Natural killer cell (primary cell): Measurements from ENCODE around the gene FAM187B. TPM values are rescaled to one million over a fixed set of nuclear protein-coding genes. Genes with fewer than 3 reads are reported as not detected.
A peak's percentile ranks its signal among the peaks of the same experiment; 100 is the strongest.

Experiments used
- ATAC-seq, 3 donors: fragments of 150-1000 bp in 2 of 3; fragments of 200-7000 bp in 1 of 3; cut with Tn5 transposase; 1 replicate in 1 of 3; 2 replicates in 2 of 3; pipeline ENCODE4 v1.10.0; 2021; ENCODE audit warnings: mild to moderate bottlenecking in 2 of 3, moderate library complexity in 2 of 3
- DNase-seq, 2 donors: peaks; one replicate each; pipeline versions ENCODE4 v3.0.0 to v3.0.0-alpha.2; 2013 to 2021; ENCODE audit warnings: mixed read lengths in 1 of 2
- H3K27ac ChIP-seq: one replicate; pipeline ENCODE4 v1.5.1; 2013; ENCODE audit warnings: mild to moderate bottlenecking, low read length
- H3K27me3 ChIP-seq: one replicate; pipeline ENCODE4 v1.6.1; 2013; ENCODE audit warnings: low read length; ENCODE audit not compliant: control insufficient read depth, insufficient read depth
- H3K36me3 ChIP-seq: one replicate; pipeline ENCODE4 v1.6.1; 2013; ENCODE audit warnings: low read length; ENCODE audit not compliant: control insufficient read depth, insufficient read depth
- H3K4me1 ChIP-seq: one replicate; pipeline ENCODE4 v1.6.1; 2013; ENCODE audit warnings: low read length; ENCODE audit not compliant: control insufficient read depth, insufficient read depth
- H3K4me3 ChIP-seq: one replicate; pipeline ENCODE4 v1.5.1; 2013; ENCODE audit warnings: low read length
- H3K9me3 ChIP-seq: one replicate; pipeline ENCODE4 v1.6.1; 2013; ENCODE audit warnings: low read length; ENCODE audit not compliant: control insufficient read depth, insufficient read depth
- H3K27ac Mint-ChIP-seq, 2 donors: one replicate each; pipeline ENCODE4 v1.8.0; 2022; ENCODE audit warnings: mild to moderate bottlenecking in 2 of 2, mixed read lengths in 2 of 2, moderate library complexity in 1 of 2
- H3K27me3 Mint-ChIP-seq, 2 donors: one replicate each; pipeline ENCODE4 v1.8.0; 2022; ENCODE audit warnings: low read depth in 2 of 2, mixed read lengths in 2 of 2
- H3K36me3 Mint-ChIP-seq: one replicate; pipeline ENCODE4 v1.8.0; 2022; ENCODE audit warnings: mixed read lengths
- H3K4me1 Mint-ChIP-seq, 2 donors: one replicate each; pipeline ENCODE4 v1.8.0; 2022; ENCODE audit warnings: mixed read lengths in 2 of 2
- H3K4me3 Mint-ChIP-seq: one replicate; pipeline ENCODE4 v1.8.0; 2022; ENCODE audit warnings: mild to moderate bottlenecking, moderate library complexity, mixed read lengths
- H3K9me3 Mint-ChIP-seq, 2 donors: one replicate each; pipeline ENCODE4 v1.8.0; 2022; ENCODE audit warnings: mixed read lengths in 2 of 2
- WGBS: methylation state at CpG from one replicate; pipeline ENCODE4 v1.1.7; 2013; ENCODE audit warnings: missing lambda C conversion rate; ENCODE audit not compliant: insufficient coverage; 5-methylcytosine and 5-hydroxymethylcytosine counted together
- intact Hi-C: fragments of 100-400 bp; cut with micrococcal nuclease; formaldehyde crosslinking; loops from one replicate; pipeline ENCODE4 v1.14.2; 2022
- total RNA-seq, 4 donors: library from RNA; stranded (reverse); fragments of 120-200 nt in 1 of 4; gene quantifications; one replicate each; pipeline versions ENCODE4 v1.2.3 to v1.2.4, GENCODE V29; 2013 to 2022
- TF ChIP-seq, protein P1 (sequence below): fragments of 200-600 bp; IDR thresholded peaks from one replicate; pipeline ENCODE4 v1.8.0; 2022; ENCODE audit warnings: antibody characterized with exemption

FAM187B gene
- total RNA-seq, 3 donors from 2014 or later (not counting 1 experiment from before 2014, with no cell fraction given), result not detected

- intact Hi-C loops, result loop anchor here (5.0 to 10.0 kb wide), 2 partner anchors 111 to 196 kb away; no protein-coding TSS in a partner anchor
- no peaks in the 10 kb centered on the region for H3K9me3 Mint-ChIP-seq
- H3K4me1 Mint-ChIP-seq, result peaks cover 27 to 58% of the 10 kb centered on the region in 2 donors
- H3K27ac ChIP-seq, result peak within 1 kb of the TSS; percentile 93
- H3K4me1 ChIP-seq, result peaks cover 67% of the 10 kb centered on the region
- peak within 1 kb of the TSS; percentile 88 for H3K4me3 ChIP-seq
- WGBS, result under 1% methylated on average over 105 of the region's 126 CpGs
- no peaks in the 10 kb centered on the region for H3K27me3 ChIP-seq
- H3K9me3 ChIP-seq, result no peaks in the 10 kb centered on the region
- peak within 1 kb of the TSS; percentile 90 to 96 for H3K27ac Mint-ChIP-seq
- H3K27me3 Mint-ChIP-seq, result no peaks in the 10 kb centered on the region
- no peaks in the 10 kb centered on the region for H3K36me3 Mint-ChIP-seq
- TF ChIP-seq, protein P1, sequence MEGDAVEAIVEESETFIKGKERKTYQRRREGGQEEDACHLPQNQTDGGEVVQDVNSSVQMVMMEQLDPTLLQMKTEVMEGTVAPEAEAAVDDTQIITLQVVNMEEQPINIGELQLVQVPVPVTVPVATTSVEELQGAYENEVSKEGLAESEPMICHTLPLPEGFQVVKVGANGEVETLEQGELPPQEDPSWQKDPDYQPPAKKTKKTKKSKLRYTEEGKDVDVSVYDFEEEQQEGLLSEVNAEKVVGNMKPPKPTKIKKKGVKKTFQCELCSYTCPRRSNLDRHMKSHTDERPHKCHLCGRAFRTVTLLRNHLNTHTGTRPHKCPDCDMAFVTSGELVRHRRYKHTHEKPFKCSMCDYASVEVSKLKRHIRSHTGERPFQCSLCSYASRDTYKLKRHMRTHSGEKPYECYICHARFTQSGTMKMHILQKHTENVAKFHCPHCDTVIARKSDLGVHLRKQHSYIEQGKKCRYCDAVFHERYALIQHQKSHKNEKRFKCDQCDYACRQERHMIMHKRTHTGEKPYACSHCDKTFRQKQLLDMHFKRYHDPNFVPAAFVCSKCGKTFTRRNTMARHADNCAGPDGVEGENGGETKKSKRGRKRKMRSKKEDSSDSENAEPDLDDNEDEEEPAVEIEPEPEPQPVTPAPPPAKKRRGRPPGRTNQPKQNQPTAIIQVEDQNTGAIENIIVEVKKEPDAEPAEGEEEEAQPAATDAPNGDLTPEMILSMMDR, result no peak
- H3K4me3 Mint-ChIP-seq, result peak within 1 kb of the TSS; percentile 97
- DNase-seq, result peak; percentile 66 to 80
- H3K36me3 ChIP-seq, result peaks cover 29% of the 10 kb centered on the region
- peak; percentile 25 to 53 (median 52) for ATAC-seq
These were observed 40.2 kb upstream of the FAM187B start, which contains the start of gene USF2 for GRCh38 chr19:35268536-35269437. Gene USF2 (plus strand): TSS chr19:35268962. CDS start chr19:35269102, 140 bp downstream.

DNA sequence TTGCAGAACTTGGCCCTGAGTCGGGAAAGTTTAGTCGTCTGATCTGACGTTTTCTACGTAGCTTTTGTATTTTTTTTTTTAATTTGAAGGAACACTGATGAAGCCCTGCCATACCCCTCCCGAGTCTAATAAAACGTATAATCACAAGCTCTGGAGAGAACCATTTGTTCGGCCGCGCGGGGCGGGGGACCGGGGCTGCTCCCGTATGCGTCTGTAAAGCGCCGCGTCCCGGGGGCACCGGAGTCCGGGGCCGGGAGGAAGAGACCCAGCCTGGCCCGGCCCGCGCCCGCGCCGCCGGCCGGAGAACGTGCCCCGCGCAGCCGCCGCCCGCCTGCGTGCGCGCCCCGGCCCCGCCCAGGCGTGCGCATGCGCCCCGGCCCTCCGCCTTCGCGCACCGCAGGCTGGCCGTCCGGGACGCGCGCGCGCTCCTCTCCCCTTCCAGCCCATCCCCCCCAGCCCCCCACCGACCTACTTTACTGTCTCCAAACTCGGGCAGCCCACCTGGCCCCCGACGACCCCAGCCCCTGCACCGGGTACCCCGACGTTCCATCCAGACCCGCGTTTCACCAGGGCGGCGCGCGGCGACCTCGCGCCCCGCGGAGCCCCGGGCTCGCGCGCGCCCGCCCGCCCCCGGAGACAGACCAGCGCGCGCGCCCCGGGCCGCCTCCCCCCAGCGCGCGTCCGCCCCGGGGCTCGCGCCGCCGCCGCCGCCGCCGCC lies 39.4 kb upstream of the FAM187B start:
- peak; percentile 58 to 81 (median 67) for ATAC-seq
- H3K27me3 Mint-ChIP-seq, result no peaks in the 10 kb centered on the region
- Histone ChIP-seq H3K27me3 (no peaks in the 10 kb centered on the region), H3K27ac (peak overlapping the region; percentile 93), H3K9me3 (no peaks in the 10 kb centered on the region), H3K36me3 (peaks cover 22% of the 10 kb centered on the region), H3K4me1 (peaks cover 65% of the 10 kb centered on the region), H3K4me3 (peak overlapping the region; percentile 88)
- H3K36me3 Mint-ChIP-seq, result no peaks in the 10 kb centered on the region
- H3K27ac Mint-ChIP-seq, result peak overlapping the region; percentile 90 to 96
- H3K9me3 Mint-ChIP-seq, result no peaks in the 10 kb centered on the region
- TF ChIP-seq, protein P1, result no peak
- H3K4me1 Mint-ChIP-seq, result peaks cover 27 to 53% of the 10 kb centered on the region in 2 donors
- peak overlapping the region; percentile 97 for H3K4me3 Mint-ChIP-seq
- WGBS, result under 1% methylated on average over 100 of the region's 100 CpGs
- peak; percentile 80 to 92 for DNase-seq
- intact Hi-C loops, result loop anchor here (1.0 to 10.0 kb wide), 4 partner anchors 57 to 197 kb away; partner anchors contain the start of gene FXYD7

DNA sequence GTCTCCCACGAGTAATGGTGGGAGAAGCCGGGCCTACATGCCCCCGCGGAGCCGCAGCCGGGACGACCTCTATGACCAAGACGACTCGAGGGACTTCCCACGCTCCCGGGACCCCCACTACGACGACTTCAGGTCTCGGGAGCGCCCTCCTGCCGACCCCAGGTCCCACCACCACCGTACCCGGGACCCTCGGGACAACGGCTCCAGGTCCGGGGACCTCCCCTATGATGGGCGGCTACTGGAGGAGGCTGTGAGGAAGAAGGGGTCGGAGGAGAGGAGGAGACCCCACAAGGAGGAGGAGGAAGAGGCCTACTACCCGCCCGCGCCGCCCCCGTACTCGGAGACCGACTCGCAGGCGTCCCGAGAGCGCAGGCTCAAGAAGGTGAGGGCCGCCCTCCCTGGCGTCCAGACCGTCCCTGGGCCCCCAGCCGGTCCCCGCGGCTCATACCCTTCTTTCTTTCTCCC lies 38.8 kb upstream of the FAM187B start:
- H3K9me3 Mint-ChIP-seq, result no peaks in the 10 kb centered on the region
- Histone ChIP-seq H3K36me3 (peaks cover 19% of the 10 kb centered on the region), H3K4me1 (peaks cover 59% of the 10 kb centered on the region), H3K9me3 (no peaks in the 10 kb centered on the region), H3K27ac (peak overlapping the region; percentile 93), H3K4me3 (peak overlapping the region; percentile 88), H3K27me3 (no peaks in the 10 kb centered on the region)
- TF ChIP-seq, protein P1, result no peak
- peak; percentile 54 to 70 for DNase-seq
- H3K4me1 Mint-ChIP-seq, result peaks cover 27 to 50% of the 10 kb centered on the region in 2 donors
- H3K27me3 Mint-ChIP-seq, result no peaks in the 10 kb centered on the region
- H3K4me3 Mint-ChIP-seq, result peak overlapping the region; percentile 97
- H3K36me3 Mint-ChIP-seq, result no peaks in the 10 kb centered on the region
- whole genome bisulfite sequencing, result 1% methylated on average over 40 of the region's 40 CpGs
- intact Hi-C loops, result loop anchor here (1.0 to 10.0 kb wide), 4 partner anchors 57 to 197 kb away; partner anchors contain the start of gene FXYD7
- H3K27ac Mint-ChIP-seq, result peak overlapping the region; percentile 90 to 96
- peak; percentile 14 to 31 (median 25) for ATAC-seq
